ENCODE measurements around the gene OR2AG1. TPM values are rescaled to one million over a fixed set of nuclear protein-coding genes. Genes with fewer than 3 reads are reported as not detected.

Gene OR2AG1
- total RNA-seq, 1 donor from 2014 or later, result not detected

DNA sequence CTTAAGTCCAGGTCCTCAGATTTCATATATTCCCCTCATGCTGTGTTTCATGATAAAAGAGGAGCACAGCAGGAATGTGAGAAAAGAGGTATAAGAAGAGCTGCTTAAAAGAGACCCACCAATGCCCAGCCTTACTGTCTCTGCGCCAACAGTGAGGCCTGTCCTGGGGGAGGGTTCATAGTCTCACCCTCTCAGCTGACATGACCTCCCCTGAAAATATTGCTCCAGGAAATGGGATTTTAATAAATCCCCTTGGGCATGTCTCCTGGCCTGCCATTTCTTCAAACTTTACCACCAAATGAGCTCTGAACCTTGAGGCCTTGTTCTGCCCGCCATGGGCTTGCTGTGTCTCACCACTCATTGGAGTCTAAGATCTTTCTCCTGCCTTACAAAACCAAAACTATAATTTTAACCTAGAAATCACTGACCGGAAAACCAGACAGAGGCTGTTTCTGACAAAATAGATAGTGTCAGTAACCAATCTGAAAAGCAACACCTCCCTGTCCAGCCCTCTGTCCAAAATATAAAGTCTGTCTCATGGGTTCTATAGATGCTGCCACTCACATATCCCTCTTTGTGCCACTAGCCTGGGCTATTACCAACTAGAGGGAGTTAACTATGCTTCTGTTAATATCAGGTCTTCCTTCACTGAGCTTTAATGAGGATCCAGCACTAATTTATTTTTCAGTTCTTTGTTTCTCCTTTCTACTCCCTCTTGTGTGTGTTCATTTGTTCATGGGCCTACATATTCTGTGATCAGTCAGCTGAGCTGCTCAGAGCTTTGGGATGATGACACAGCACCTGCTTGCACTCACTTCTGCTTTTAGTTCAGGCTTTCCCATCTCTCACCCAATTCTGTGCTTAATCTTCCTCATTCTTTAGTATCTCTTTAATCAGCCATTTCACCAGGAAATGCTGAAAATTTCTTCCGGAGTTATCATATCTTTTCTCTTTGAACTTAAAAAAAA lies 10.6 kb upstream of the OR2AG1 start, which contains the start of gene OR2AG2:
Gene OR2AG2 (minus strand): TSS at position 51 of the 968 bp plus-strand sequence. CDS start 3,019 bp downstream, outside the sequence.
- Histone ChIP-seq H3K79me2 (ENCODE audit: low read depth) (no peaks in the 10 kb centered on the region), H2AFZ (replicated peaks) (no peak within 1 kb of the TSS), H3K4me1 (no peaks in the 10 kb centered on the region), H3K27ac (no peak within 1 kb of the TSS), H4K20me1 (ENCODE audit: low read depth) (no peaks in the 10 kb centered on the region), H3K36me3 (no peaks in the 10 kb centered on the region), H3K4me2 (no peak within 1 kb of the TSS), H3K4me3 (no peak within 1 kb of the TSS), H3K9me3 (ENCODE audit: low read depth) (no peaks in the 10 kb centered on the region), H3F3A (ENCODE audit: low read depth) (no peaks in the 10 kb centered on the region), H3K9ac (no peak within 1 kb of the TSS), H3K27me3 (no peaks in the 10 kb centered on the region)
- TF ChIP-seq EZH2 (IDR thresholded peaks at IDR 0.05) (no peak), EZH2phosphoT487 (IDR thresholded peaks at IDR 0.05) (no peak)
- TF ChIP-seq, protein P1, sequence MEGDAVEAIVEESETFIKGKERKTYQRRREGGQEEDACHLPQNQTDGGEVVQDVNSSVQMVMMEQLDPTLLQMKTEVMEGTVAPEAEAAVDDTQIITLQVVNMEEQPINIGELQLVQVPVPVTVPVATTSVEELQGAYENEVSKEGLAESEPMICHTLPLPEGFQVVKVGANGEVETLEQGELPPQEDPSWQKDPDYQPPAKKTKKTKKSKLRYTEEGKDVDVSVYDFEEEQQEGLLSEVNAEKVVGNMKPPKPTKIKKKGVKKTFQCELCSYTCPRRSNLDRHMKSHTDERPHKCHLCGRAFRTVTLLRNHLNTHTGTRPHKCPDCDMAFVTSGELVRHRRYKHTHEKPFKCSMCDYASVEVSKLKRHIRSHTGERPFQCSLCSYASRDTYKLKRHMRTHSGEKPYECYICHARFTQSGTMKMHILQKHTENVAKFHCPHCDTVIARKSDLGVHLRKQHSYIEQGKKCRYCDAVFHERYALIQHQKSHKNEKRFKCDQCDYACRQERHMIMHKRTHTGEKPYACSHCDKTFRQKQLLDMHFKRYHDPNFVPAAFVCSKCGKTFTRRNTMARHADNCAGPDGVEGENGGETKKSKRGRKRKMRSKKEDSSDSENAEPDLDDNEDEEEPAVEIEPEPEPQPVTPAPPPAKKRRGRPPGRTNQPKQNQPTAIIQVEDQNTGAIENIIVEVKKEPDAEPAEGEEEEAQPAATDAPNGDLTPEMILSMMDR (IDR thresholded peaks at IDR 0.05), result no peak
- DNase-seq (ENCODE audit: low spot score), result no peak
- no peaks in the 10 kb centered on the region for H3K36me3 Mint-ChIP-seq
- H3K4me3 Mint-ChIP-seq, result no peak within 1 kb of the TSS
- no peaks in the 10 kb centered on the region for H3K9me3 Mint-ChIP-seq
- H3K27me3 Mint-ChIP-seq (ENCODE audit: insufficient read depth, low read depth), result peaks cover 2% of the 10 kb centered on the region
- no peak within 1 kb of the TSS for H3K27ac Mint-ChIP-seq
- H3K4me1 Mint-ChIP-seq, result peaks cover 8% of the 10 kb centered on the region

DNA sequence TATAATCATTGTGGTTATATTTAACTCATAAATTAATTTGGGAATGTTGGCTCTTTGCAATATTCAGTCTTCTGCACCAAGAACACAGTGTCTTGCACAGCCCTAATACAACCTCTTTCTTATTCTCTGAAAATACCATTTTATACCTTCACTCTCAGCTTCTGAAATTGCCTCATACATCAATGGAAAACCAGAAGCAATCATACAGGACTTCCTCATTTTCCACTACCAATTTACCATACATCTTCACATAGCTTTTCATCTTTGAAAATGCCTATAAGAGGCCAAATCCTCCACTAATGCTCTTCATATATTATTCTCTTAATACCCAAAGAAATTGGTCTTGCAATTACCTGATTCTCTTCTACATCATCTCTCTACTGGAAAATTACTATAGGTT lies 4.3 kb upstream of the OR2AG1 start:
- Histone ChIP-seq H4K20me1 (ENCODE audit: low read depth) (no peaks in the 10 kb centered on the region), H3K79me2 (ENCODE audit: low read depth) (no peaks in the 10 kb centered on the region), H3K36me3 (no peaks in the 10 kb centered on the region), H3F3A (ENCODE audit: low read depth) (no peaks in the 10 kb centered on the region), H3K4me1 (no peaks in the 10 kb centered on the region), H3K27ac (no peak overlapping the region), H3K27me3 (no peaks in the 10 kb centered on the region), H3K9ac (no peak overlapping the region), H3K4me2 (no peak overlapping the region), H3K9me3 (ENCODE audit: low read depth) (no peaks in the 10 kb centered on the region), H3K4me3 (no peak overlapping the region), H2AFZ (replicated peaks) (no peak overlapping the region)
- Mint-ChIP-seq H3K9me3 (no peaks in the 10 kb centered on the region), H3K27ac (no peak overlapping the region), H3K36me3 (no peaks in the 10 kb centered on the region), H3K27me3 (ENCODE audit: insufficient read depth, low read depth) (no peaks in the 10 kb centered on the region), H3K4me1 (peaks cover 2% of the 10 kb centered on the region), H3K4me3 (no peak overlapping the region)
- TF ChIP-seq EZH2phosphoT487 (IDR thresholded peaks at IDR 0.05) (no peak), EZH2 (IDR thresholded peaks at IDR 0.05) (no peak)
- TF ChIP-seq, protein P1 (IDR thresholded peaks at IDR 0.05), result no peak
- DNase-seq (ENCODE audit: low spot score), result no peak

DNA sequence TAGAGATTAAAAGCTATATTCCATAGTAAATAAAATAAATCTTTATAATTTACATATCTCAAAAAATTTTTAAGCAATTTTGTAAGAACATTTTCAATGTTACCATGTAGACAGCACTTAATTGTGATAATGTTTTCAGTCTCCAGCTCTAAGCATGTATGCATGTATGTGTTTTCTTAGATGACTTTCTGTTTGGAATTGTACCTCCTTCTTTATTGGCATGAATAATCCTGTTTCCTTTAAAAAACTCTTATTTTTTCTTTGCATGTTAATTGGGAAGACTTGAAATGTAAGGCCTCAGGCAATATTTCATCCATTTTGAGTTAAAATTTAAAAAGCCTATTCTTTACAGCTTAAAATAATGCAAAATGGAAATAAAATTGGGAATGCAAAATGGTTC lies 2.0 kb upstream of the OR2AG1 start:
- no peak overlapping the region for H3K4me3 Mint-ChIP-seq
- H3K4me2 ChIP-seq, result no peak overlapping the region

More for the DNA sequence above, 2.0 kb upstream of the OR2AG1 start:
- no peak for DNase-seq (ENCODE audit: low spot score)
- peaks cover 3% of the 10 kb centered on the region for H3K27me3 Mint-ChIP-seq (ENCODE audit: insufficient read depth, low read depth)
- H3K9me3 Mint-ChIP-seq, result no peaks in the 10 kb centered on the region
- H3K36me3 ChIP-seq, result no peaks in the 10 kb centered on the region
- H3K9ac ChIP-seq, result no peak overlapping the region
- no peak overlapping the region for H3K27ac Mint-ChIP-seq
- H3K27me3 ChIP-seq, result no peaks in the 10 kb centered on the region
- H2AFZ ChIP-seq (replicated peaks), result no peak overlapping the region
- no peak overlapping the region for H3K27ac ChIP-seq
- peaks cover 2% of the 10 kb centered on the region for H3K4me1 Mint-ChIP-seq
- H3K36me3 Mint-ChIP-seq, result no peaks in the 10 kb centered on the region
- TF ChIP-seq EZH2 (IDR thresholded peaks at IDR 0.05) (no peak), EZH2phosphoT487 (IDR thresholded peaks at IDR 0.05) (no peak)
- TF ChIP-seq, protein P1 (IDR thresholded peaks at IDR 0.05), result no peak
- H3F3A ChIP-seq (ENCODE audit: low read depth), result no peaks in the 10 kb centered on the region
- no peak overlapping the region for H3K4me3 ChIP-seq
- no peaks in the 10 kb centered on the region for H3K9me3 ChIP-seq (ENCODE audit: low read depth)
- H4K20me1 ChIP-seq (ENCODE audit: low read depth), result no peaks in the 10 kb centered on the region
- no peaks in the 10 kb centered on the region for H3K79me2 ChIP-seq (ENCODE audit: low read depth)
- H3K4me1 ChIP-seq, result no peaks in the 10 kb centered on the region
